ENCODE results near the gene SSH3.
A peak's percentile ranks its signal among the peaks of the same experiment; 100 is the strongest.
"Not testable (repeated sequence)": the region's sequence is repeated elsewhere in the genome, so short reads cannot be mapped to it uniquely, and the experiment has no call there.

SSH3 gene

DNA sequence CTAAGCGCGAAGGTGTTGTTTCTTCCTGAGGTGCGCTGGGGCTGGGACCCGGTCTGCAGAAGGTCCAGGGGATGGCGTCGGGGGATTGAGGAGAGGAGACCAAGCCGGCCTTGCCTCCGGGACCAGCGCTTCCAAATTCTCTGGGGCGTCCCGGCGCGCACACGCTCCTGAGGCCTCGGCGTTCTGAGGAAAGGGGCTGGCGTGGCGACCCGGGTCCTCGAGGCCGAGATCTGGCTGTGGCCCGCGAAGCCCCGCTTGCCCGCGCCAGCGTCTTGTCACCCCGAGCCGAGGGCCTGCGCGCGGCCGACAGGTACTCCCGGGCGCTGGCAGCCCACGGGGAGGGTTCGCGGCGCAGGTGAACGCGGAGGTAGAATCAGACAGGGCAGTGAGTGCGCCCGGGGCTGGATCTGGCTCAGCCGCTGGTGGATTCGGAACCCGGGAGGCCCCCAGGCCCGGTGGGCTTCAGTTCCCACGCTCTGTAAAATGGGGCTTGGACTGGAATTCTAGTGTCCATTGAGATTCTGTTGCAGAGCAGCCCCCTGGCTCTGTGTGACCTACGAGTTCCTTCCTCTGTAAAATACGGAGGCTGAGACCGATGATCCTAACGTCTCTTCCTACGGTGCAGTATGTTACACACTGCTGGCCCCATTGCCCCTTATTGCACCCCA, 14.7 kb downstream of the SSH3 start:
- Histone ChIP-seq H3K27me3 (ENCODE audit: insufficient read depth, low read length) (peaks cover 32% of the 10 kb centered on the region), H3K9ac (ENCODE audit: low read depth, low read length) (0 out of 2 replicates have a peak overlapping the region, but pooled peaks have one; percentile 10), H3K4me1 (ENCODE audit: insufficient read depth, low read length) (no peaks in the 10 kb centered on the region), H3K27ac (ENCODE audit: low read depth, low read length) (no peak overlapping the region), H3K4me3 (ENCODE audit: low read length) (peak overlapping the region; percentile 68), H3K36me3 (ENCODE audit: insufficient read depth, low read length) (no peaks in the 10 kb centered on the region), H3K9me3 (ENCODE audit: insufficient read depth, low read depth, low read length) (no peaks in the 10 kb centered on the region)
- WGBS, result 4% methylated on average over 53 of the region's 53 CpGs

DNA sequence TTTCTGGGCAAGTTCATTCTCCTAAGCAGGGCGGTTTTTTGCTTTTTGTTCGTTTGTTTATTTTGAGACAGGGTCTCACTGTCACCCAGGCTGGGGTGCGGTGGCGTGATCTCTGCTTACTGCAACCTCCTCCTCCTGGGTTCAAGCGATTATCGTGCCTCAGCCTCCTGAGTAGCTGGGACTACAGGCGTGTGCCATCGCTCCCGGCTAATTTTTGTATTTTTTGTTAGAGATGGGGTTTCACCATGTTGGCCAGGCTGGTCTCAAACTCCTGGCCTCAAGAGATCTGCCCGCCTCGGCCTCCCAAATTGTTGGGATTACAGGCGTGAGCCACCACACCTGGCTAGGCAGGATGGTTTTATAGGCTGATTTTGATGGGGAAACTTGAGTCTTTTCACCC, 15.5 kb downstream of the SSH3 start:
- H3K4me3 ChIP-seq (ENCODE audit: low read length); H3K4me1 ChIP-seq (ENCODE audit: insufficient read depth, low read length); H3K36me3 ChIP-seq (ENCODE audit: insufficient read depth, low read length); H3K9me3 ChIP-seq (ENCODE audit: insufficient read depth, low read depth, low read length); H3K9ac ChIP-seq (ENCODE audit: low read depth, low read length); H3K27ac ChIP-seq (ENCODE audit: low read depth, low read length): not testable (repeated sequence)
- 91% methylated on average over 12 of the region's 12 CpGs for WGBS
- H3K27me3 ChIP-seq (ENCODE audit: insufficient read depth, low read length), result peaks cover 32% of the 10 kb centered on the region

DNA sequence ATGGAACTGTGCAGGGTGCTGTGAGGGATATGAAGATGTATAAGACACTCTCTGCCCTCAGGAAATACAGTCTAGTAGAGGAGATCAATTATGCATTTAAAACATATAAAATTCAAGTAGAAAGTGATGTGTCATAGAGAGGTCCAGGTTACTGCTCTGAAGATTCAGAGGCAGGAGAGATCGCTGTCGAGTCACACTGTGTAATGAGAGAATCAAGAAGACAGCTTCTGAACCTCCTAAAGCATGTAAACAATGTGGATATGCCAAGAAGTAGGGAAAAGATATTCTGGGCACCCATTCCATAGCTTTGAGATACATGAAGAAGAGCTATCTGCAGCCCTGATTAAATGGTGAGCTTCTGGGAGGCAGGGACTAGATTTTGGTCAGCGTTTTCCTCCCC, 16.7 kb downstream of the SSH3 start:
- H3K4me1 ChIP-seq (ENCODE audit: insufficient read depth, low read length), result no peaks in the 10 kb centered on the region
- H3K9me3 ChIP-seq (ENCODE audit: insufficient read depth, low read depth, low read length), result no peaks in the 10 kb centered on the region
- no peak overlapping the region for H3K9ac ChIP-seq (ENCODE audit: low read depth, low read length)
- WGBS, result 83% methylated on average over 3 of the region's 3 CpGs
- no peaks in the 10 kb centered on the region for H3K36me3 ChIP-seq (ENCODE audit: insufficient read depth, low read length)
- H3K27ac ChIP-seq (ENCODE audit: low read depth, low read length), result no peak overlapping the region
- H3K4me3 ChIP-seq (ENCODE audit: low read length), result no peak overlapping the region
- H3K27me3 ChIP-seq (ENCODE audit: insufficient read depth, low read length), result peaks cover 32% of the 10 kb centered on the region

DNA sequence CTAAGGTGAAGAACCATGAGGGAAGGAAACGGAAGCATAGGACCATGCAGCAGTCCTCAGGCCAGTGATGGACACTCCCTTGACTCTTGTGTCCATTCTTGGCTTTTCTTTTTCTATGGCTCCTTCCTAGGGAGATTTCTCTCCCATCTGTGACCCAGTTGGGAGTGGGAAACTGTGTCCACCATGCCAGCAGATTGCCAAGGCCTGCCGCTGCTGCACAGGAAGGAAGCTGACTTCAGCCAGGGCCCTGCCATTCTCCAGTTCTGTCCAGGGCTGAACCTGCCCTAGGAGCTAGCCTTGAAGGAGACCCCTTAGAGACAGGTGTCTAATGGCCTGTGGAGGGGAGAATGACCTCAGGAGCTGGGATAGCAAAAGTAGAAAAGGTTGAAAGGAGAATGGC, 17.4 kb downstream of the SSH3 start:
- 94% methylated on average over 2 of the region's 2 CpGs for WGBS
- Histone ChIP-seq H3K27me3 (ENCODE audit: insufficient read depth, low read length) (peaks cover 32% of the 10 kb centered on the region), H3K4me3 (ENCODE audit: low read length) (no peak overlapping the region)

DNA sequence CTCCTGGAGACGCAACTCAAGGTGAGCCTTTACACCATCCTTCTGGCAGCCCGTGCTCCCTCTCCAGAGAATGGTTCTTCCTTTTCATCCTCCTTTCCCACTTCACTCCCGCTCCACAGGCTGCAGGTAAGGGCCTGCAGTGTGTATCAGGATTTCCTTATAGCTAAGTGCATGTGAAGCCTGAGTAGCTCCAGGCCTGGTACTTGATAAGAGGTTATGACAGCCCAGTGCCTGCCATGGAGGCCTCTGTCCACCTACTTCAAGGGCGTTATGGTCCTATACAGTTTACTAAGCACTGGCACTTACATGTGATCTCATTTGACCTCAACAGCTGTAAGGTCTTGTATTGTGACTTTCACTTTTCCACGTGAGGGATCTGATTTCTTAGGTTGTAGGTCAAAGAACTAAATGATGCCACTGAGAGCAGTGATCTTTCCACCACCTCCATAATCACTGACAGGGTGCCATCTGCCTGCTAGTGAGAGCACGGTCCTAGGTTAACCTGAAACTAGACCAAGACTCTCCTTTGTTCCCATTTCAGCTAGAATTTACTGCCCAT, 18.1 kb downstream of the SSH3 start:
- peaks cover 32% of the 10 kb centered on the region for H3K27me3 ChIP-seq (ENCODE audit: insufficient read depth, low read length)

More for the DNA sequence above, 17.4 kb downstream of the SSH3 start:
- H3K9ac ChIP-seq (ENCODE audit: low read depth, low read length), result no peak overlapping the region
- H3K9me3 ChIP-seq (ENCODE audit: insufficient read depth, low read depth, low read length), result no peaks in the 10 kb centered on the region
- no peak overlapping the region for H3K27ac ChIP-seq (ENCODE audit: low read depth, low read length)
- no peaks in the 10 kb centered on the region for H3K4me1 ChIP-seq (ENCODE audit: insufficient read depth, low read length)
- no peaks in the 10 kb centered on the region for H3K36me3 ChIP-seq (ENCODE audit: insufficient read depth, low read length)

DNA sequence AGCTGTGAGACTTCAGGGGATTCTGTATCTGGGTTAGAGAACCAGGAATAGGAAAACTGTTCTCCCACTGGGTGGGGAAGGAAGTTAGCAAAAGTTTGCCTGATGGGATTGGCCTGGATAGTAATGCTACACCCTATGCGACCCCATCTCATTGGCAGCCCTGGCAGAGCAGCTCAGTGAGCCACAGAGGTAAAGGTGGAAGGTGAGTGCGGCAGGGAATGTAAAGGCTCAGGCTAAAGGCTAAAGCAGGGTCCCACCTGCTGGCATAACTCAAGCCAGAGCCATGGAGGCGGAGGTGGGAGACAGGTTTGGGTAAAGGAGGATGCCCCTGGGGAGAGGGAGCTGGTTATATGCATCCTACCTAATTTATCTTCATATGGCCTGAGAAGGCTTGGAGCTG, 18.7 kb downstream of the SSH3 start:
- no peaks in the 10 kb centered on the region for H3K4me1 ChIP-seq (ENCODE audit: insufficient read depth, low read length)
- H3K27ac ChIP-seq (ENCODE audit: low read depth, low read length), result no peak overlapping the region
- no peaks in the 10 kb centered on the region for H3K36me3 ChIP-seq (ENCODE audit: insufficient read depth, low read length)
- peaks cover 32% of the 10 kb centered on the region for H3K27me3 ChIP-seq (ENCODE audit: insufficient read depth, low read length)
- no peak overlapping the region for H3K9ac ChIP-seq (ENCODE audit: low read depth, low read length)
- H3K9me3 ChIP-seq (ENCODE audit: insufficient read depth, low read depth, low read length), result no peaks in the 10 kb centered on the region
- WGBS, result 83% methylated on average over 3 of the region's 3 CpGs
- no peak overlapping the region for H3K4me3 ChIP-seq (ENCODE audit: low read length)

More for the DNA sequence above, 18.1 kb downstream of the SSH3 start:
- Histone ChIP-seq H3K9me3 (ENCODE audit: insufficient read depth, low read depth, low read length) (no peaks in the 10 kb centered on the region), H3K4me3 (ENCODE audit: low read length) (no peak overlapping the region), H3K36me3 (ENCODE audit: insufficient read depth, low read length) (no peaks in the 10 kb centered on the region), H3K4me1 (ENCODE audit: insufficient read depth, low read length) (no peaks in the 10 kb centered on the region), H3K9ac (ENCODE audit: low read depth, low read length) (no peak overlapping the region), H3K27ac (ENCODE audit: low read depth, low read length) (no peak overlapping the region)
- 90% methylated on average over 6 of the region's 6 CpGs for WGBS

DNA sequence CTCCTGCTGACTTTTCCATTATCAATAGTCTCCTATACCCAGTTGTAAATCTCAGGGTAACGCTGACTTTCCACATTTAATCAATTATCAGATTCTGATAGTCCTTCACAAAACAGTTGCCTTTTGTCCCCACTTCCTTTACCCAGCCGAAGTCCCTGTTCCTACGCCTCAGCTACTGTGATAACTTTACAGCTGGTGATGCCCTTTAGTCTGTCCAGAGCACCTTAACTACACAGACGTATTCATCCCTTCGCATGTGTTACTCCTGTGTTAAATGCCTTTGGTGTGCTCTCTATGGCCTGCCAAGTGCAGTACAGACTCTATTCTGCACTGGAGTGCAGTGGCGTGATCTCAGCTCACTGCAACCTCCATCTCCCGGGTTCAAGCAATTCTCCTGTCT, 20.2 kb downstream of the SSH3 start:
- no peak overlapping the region for H3K27ac ChIP-seq (ENCODE audit: low read depth, low read length)
- no peaks in the 10 kb centered on the region for H3K4me1 ChIP-seq (ENCODE audit: insufficient read depth, low read length)
- 91% methylated on average over 7 of the region's 7 CpGs for WGBS

DNA sequence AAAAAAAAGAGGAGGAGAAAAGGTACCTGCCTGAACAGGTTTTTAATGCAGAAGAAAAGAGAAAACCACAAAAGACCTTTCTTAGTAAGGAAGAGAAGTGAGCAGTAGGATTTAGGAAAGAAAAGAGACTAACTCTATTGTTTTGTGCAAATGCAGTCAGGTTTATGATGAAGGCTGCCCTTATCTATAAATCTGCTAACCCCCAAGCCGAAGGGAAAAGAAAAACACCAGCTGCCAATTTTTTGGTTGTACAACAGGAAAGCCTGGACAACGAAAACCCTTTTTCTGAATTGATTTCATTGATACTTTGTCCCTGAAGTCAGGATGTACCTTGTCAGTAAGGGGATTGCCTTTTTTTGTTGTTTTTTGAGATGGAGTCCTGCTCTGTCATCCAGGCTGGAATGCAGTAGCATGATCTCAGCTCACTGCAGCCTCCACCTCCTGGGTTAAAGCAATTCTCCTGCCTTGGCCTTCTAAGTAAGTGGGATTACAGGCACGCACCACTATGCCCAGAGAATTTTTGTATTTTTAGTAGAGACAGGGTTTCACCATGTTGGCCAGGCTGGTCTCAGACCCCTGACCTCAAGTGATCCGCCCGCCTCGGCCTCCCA, 28.9 kb downstream of the SSH3 start:
- no peaks in the 10 kb centered on the region for H3K9me3 ChIP-seq (ENCODE audit: insufficient read depth, low read depth, low read length)
- 96% methylated on average over 6 of the region's 6 CpGs for WGBS
- no peaks in the 10 kb centered on the region for H3K4me1 ChIP-seq (ENCODE audit: insufficient read depth, low read length)

More for the DNA sequence above, 20.2 kb downstream of the SSH3 start:
- Histone ChIP-seq H3K4me3 (ENCODE audit: low read length) (no peak overlapping the region), H3K9ac (ENCODE audit: low read depth, low read length) (no peak overlapping the region), H3K27me3 (ENCODE audit: insufficient read depth, low read length) (peaks cover 24% of the 10 kb centered on the region), H3K9me3 (ENCODE audit: insufficient read depth, low read depth, low read length) (no peaks in the 10 kb centered on the region), H3K36me3 (ENCODE audit: insufficient read depth, low read length) (no peaks in the 10 kb centered on the region)

DNA sequence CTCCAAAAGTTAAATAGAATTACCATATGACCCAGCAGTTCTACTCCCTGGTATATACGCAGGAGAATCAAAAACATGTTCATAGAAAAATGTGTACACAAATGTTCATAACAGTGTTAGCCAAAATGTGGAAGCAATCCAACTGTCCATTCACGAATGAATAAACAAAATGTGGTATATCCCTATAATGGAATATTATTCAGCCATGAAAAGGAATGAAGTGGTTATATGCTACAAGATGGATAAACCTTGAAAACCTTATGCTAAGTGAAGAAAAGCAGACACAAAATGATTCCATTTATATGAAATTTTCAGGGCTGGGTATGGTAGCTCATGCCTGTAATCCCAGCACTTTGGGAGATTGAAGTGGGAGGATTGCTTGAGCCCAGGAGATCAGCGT, 33.9 kb downstream of the SSH3 start:
- Histone ChIP-seq H3K9me3 (ENCODE audit: insufficient read depth, low read depth, low read length) (no peaks in the 10 kb centered on the region), H3K4me3 (ENCODE audit: low read length) (no peak overlapping the region), H3K9ac (ENCODE audit: low read depth, low read length) (no peak overlapping the region), H3K4me1 (ENCODE audit: insufficient read depth, low read length) (no peaks in the 10 kb centered on the region), H3K27ac (ENCODE audit: low read depth, low read length) (no peak overlapping the region), H3K27me3 (ENCODE audit: insufficient read depth, low read length) (no peaks in the 10 kb centered on the region), H3K36me3 (ENCODE audit: insufficient read depth, low read length) (no peaks in the 10 kb centered on the region)
- 87% methylated on average over 2 of the region's 3 CpGs for WGBS

More for the DNA sequence above, 28.9 kb downstream of the SSH3 start:
- no peaks in the 10 kb centered on the region for H3K36me3 ChIP-seq (ENCODE audit: insufficient read depth, low read length)
- H3K9ac ChIP-seq (ENCODE audit: low read depth, low read length), result no peak overlapping the region
- H3K4me3 ChIP-seq (ENCODE audit: low read length), result no peak overlapping the region
- H3K27me3 ChIP-seq (ENCODE audit: insufficient read depth, low read length), result no peaks in the 10 kb centered on the region
- no peak overlapping the region for H3K27ac ChIP-seq (ENCODE audit: low read depth, low read length)

DNA sequence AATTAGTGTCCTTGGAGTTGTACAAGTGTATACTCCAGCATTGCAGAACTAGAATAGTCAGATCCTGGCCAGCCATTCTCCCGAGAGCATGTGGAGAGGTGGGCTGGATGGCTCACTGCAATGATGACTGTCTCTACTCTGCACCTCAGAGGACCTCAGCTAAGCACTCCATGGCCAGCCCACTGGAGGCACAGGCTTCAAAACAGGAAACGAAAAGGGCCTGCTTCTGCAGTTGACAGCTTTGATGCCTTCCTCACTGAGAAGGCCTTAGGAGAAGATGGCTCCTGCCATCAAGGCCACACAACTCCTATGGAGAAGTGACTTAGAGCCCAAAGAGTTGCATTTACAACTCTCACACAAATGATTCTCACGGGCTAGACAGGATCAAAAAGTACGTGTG, 40.9 kb downstream of the SSH3 start:
- no peak overlapping the region for H3K4me3 ChIP-seq (ENCODE audit: low read length)
- no peaks in the 10 kb centered on the region for H3K36me3 ChIP-seq (ENCODE audit: insufficient read depth, low read length)
- no peaks in the 10 kb centered on the region for H3K4me1 ChIP-seq (ENCODE audit: insufficient read depth, low read length)
- no peak overlapping the region for H3K9ac ChIP-seq (ENCODE audit: low read depth, low read length)
- H3K27me3 ChIP-seq (ENCODE audit: insufficient read depth, low read length), result no peaks in the 10 kb centered on the region
- 90% methylated on average over 4 of the region's 4 CpGs for WGBS
- H3K9me3 ChIP-seq (ENCODE audit: insufficient read depth, low read depth, low read length), result no peaks in the 10 kb centered on the region
- no peak overlapping the region for H3K27ac ChIP-seq (ENCODE audit: low read depth, low read length)

DNA sequence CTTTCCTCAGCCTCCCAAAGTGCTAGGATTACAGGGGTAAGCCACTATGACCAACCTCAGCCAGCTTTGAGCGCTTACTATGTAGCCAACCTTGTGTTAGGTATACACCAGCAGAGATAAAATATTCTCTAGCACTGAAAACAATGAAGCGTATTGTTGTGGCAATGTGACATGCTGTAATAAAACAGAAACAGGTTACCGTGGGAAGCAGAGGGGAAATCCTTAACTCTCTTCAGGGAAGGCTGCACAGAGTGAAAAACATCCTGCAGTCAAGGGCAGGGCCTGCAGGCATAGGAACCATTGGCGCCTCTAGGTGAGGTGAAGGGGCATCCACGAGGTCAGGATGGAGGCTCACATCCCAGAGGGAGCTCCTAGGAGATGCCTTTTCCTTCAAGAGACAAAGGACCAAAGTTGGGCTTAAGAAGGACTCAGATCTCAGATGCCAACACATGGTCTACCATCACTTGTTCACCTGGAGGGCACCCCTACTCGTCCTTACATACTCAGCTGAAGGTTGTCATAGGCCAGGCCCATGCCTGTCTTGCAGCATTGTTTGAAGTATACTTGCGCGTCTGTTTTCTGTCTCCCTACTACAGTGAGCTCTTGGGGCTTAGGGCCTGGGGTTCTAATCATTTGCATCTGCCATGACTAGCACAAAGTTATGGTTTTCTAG, 42.1 kb downstream of the SSH3 start:
- Histone ChIP-seq H3K9me3 (ENCODE audit: insufficient read depth, low read depth, low read length) (no peaks in the 10 kb centered on the region), H3K36me3 (ENCODE audit: insufficient read depth, low read length) (no peaks in the 10 kb centered on the region), H3K9ac (ENCODE audit: low read depth, low read length) (no peak overlapping the region), H3K27ac (ENCODE audit: low read depth, low read length) (no peak overlapping the region), H3K27me3 (ENCODE audit: insufficient read depth, low read length) (no peaks in the 10 kb centered on the region), H3K4me3 (ENCODE audit: low read length) (no peak overlapping the region), H3K4me1 (ENCODE audit: insufficient read depth, low read length) (no peaks in the 10 kb centered on the region)
- WGBS, result 86% methylated on average over 8 of the region's 8 CpGs
